T-helper 22 cell (primary cell): ENCODE data around the gene TMEM138.
"Not testable (repeated sequence)": the region's sequence is repeated elsewhere in the genome, so short reads cannot be mapped to it uniquely, and the experiment has no call there.

ENCODE experiments used
- DNase-seq: peaks from one replicate; pipeline ENCODE4 v3.0.0-alpha.2; 2020; ENCODE audit warnings: low read depth

TMEM138 gene

DNA sequence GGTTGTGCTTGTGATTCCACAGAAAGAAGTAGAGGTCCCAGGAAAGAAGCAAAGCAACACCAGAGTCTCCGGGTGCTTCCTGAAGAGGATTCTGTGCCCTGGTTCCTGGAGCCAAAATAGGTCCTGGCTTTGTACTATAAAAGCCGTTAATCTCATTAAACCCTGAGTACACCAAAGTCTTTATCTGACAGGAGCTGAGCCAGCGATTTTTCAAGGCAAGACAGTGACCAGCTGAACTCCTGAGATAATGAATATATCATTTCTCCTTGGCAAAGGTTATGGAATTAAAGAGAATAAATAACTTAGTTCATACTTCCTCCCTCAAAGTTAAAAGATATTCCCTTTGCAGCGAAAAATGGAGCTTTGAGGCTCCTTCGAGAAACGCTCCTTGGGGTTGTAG is 5.2 kb downstream of the TMEM138 start:
- no peak for DNase-seq

DNA sequence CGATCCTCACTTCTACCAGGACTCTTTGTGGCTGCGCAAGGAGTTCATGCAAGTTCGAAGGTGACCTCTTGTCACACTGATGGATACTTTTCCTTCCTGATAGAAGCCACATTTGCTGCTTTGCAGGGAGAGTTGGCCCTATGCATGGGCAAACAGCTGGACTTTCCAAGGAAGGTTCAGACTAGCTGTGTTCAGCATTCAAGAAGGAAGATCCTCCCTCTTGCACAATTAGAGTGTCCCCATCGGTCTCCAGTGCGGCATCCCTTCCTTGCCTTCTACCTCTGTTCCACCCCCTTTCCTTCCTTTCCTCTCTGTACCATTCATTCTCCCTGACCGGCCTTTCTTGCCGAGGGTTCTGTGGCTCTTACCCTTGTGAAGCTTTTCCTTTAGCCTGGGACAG is 6.5 kb downstream of the TMEM138 start:
- no peak for DNase-seq

DNA sequence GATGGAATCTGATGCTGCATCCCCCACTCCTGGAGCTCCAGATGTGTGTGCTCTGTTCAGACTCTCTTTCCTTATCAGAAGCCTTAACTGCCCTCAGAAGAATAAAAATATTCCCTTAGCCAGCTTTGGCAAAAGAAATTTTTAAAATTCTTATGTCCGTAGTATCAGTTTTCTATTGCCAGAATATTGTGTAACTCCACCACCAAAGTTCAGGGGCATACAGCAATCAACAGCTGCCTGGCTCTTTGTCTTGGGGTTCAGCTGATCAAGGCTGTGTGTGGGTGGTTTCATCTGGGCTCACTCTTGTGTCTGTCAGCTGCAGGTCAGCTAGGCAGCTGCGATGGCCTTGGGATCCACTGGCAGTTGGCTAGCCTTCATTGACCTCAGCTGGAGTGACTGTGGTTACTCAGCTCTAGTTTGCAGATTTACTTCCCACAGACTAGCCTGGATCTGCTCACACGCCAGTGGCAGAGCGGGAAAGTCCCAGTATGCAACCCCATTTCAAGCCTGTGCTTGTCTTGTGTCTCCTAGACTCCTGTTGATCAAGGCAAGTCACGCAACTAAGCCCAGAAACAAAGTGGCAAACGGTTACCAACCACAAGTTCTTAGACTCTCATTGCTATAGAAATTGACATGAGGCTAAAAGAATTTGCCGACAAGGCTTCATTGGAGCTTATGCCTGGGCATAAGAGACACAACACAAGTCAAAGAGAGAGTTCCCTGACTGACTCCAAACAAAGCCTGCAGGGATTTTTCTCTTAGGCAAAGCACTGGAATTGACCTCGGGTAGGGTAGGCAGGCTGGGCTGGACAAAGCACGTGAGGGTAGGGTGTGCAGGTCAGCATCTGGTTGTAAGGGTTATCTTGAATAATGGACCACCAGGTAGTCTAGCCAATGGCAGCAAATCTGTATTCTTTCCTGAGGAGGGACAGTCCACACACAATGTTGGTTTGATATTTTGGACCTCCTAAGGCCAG is 7.5 kb downstream of the TMEM138 start:
- no peak for DNase-seq

DNA sequence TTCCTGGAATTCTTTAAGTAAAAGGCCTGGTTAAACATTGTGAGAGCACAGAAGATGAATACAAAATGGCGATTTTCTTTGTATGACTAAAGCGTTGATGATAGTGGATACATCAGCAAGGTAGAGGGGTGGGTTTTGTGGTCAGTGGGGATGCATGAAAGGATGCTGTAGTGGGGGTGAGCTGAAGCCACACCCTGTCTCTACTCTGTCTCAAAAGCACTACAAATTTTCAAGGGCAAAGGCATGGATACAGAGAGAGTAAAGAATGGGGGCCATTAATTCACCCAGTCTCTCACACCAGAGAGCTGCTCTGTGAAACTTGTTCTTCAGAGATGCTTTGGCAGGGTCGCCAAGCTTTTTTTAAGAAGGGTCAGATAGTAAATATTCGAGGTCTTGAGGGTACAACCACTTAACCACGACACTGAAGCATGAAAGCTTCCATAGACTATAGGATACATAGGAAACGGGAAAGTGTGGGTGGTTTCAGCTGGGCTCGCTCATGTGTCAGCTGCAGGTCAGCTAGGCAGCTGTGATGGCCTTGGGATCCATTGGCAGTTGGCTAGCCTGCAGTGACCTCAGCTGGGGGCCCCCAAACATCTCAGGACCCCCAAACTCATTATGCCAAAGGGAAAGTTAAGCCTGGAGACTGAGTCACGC is 8.3 kb downstream of the TMEM138 start:
- no peak for DNase-seq

DNA sequence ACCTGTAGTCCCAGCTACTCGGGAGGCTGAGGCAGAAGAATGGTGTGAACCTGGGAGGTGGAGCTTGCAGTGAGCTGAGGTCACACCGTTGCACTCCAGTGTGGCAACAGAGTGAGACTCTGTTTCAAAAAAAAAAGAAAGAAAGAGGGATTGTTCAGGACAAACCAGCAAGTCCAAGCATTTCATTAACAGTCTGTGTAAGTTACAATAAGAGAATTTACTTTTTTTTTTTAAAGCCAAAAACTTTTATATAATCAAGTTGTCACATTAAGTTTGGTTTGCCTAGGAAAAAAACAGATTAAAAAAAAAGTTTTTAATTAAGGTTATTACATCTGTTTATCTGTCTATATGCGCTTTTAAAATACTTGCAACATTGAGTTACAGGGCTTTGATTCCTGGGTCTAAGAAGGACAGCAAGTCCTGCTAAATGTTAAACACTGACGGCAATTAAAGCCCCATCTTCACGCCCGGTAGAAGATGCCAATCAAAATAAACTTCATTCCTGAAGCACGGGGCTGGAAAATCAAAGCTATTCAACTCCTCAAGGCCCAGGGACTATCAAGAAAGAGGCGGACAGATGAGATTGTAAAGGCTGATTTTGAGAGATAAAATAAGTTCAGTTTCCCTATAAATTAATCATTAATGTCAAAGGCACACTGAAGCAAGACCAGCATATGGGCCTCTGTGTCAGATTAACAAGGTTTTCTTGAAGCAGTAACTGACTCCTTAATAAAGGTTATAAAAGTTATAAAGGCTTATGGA is 10.7 kb downstream of the TMEM138 start:
- no peak for DNase-seq

DNA sequence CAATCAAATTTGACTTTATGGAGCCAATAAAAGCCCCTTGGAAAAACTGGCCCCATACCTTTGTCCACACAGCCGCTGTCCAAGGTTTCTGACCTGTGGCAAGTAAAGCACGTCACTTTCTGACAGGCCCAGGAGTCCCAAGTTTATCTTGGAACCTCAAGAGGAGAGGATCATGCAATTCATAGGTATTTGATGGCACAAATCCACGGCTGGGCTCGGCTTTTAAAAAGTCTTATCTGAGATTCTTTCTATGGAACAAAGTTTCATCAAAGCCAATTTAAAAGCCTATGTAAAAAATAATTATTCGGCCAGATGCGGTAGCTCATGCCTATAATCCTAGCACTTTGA is 13.6 kb downstream of the TMEM138 start:
- no peak for DNase-seq

DNA sequence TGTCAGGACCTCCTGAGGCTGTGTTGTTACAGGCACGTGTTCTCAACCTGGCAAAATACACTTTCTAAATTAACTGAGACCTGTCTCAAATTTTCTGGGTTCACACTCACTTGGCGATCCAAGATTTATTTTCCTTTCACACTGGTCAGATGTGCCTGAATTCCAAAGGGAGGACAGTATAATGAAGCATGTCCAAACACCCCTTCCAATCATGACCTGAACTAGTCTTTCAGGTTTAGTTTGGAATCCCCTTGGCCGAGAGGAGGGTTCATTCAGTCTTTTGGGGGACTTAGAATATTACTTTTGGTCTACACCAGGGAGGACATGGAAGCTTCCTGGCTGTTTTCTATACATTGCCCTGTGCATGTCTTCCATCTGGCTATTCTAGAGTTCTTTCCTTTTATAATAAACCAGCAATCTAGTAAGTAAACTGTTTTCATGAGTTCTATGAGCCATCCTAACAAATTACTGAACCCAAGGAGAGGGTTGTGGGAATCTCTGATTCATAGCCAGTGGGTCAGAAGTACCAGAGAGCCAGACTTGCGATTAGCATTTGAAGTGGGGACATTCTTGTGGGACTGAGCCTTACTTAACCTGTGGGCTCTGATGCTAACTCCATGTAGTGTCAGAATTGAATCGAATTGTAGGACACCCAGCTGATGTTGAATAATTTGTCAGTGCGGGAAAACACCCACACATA is 15.4 kb downstream of the TMEM138 start:
- no peak for DNase-seq

DNA sequence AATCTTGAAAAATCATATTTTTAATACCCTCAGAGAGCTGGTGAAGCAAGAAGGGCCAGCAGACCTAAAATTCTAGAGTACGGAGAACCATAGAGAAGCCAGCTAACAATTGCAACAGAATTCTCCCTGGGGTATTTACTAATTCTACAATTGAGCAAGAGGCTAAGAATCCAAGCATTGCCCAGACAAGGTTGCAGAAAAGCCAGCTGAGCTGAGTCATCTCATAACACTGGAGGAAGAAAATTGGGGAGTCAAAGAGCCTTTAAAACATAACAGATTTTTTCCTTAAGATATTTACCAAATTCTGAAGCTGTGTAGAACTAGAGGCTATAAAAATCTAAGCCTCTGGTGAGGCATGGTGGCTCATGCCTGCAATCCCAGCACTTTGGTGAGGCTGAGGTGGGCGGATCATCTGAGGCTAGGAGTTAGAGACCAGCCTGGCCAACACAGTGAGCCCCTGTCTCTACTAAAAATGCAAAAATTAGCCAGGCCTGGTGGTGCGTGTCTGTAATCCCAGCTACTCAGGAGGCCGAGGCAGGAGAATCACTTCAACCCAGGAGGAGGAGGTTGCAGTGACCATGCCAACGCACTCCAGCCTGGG is 16.6 kb downstream of the TMEM138 start:
- DNase-seq, result no peak

DNA sequence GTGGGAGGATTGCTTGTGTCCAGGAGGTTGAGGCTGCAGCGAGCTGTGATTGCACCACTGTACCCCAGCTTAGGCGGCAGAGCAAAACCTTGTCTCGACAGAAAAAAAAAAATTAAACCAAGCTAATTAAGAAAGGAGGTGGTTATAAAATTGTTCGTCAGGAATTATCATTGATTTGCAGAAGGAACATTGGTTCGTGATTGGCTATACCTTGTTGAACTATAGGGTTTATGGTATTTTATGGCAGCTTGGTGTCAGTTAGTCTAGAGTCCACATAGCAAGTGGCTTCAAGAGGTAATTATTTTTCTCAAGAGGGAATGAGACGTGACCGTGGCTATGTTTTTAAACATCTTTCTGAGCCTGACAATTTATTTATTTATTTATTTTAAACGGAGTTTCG is 18.7 kb downstream of the TMEM138 start:
- no peak for DNase-seq

DNA sequence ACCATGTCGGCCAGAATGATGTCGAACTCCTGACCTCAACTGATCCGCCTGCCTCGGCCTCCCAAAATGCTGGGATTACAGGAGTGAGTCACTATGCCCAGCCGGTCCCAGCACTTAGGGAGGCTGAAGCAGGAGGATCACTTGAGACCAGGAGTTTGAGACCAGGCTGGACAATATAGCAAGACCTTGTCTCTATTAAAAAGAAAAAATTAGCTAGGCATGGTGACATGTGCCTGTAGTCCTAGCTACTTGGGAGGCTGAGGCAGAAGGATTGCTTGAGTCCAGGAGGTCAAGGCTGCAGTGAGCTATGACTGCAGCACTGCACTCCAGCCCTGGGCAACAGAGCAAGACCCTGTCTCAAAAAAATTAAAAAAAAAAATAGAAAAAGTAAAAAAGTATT is 21.7 kb downstream of the TMEM138 start:
- not testable (repeated sequence) for DNase-seq

DNA sequence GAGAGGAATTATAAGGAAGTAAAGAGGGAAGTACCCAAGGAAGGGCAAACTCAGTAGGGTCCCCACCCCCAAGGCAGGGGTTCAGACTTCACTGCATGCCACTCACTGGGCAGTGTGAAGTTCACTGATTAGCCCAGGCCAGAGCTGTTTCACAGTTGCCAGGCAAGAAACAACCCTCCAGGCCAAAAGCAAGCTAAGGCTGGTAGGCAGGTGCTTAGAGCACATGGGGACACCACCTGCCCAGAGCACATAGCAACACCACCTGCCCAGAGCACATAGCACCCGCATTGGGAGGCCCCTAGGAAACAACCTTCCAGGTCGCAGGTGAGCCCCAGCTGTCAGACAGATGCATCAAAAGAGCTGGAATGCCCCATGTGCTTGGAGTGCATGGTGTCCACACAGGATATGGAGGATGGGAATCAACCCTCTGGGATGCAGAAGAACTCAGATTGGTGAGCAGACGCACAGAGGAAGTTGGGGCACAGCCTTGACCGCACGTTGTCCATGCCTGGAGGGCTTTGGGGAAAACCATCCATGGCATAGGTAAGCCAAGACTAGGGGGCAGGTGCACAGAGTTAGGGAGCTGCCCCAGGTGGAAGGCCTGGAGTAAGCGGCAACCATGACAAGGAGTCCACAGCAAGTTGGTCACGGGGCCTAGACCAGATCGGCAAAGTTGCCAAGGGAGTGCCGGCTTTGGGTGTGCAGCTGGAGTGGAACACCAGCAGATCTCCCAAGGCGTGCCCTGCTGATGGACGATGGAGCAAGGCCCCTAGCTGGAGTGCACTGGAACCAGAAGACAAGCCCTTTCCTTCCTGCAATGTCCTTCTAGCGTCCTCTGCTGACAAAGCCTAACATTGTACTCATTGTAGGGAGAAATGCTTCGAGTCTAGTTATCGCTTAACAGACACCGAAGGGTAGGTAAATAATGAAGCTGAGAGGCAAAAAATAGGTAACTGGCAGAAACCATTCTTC is 22.4 kb downstream of the TMEM138 start:
- DNase-seq, result no peak

DNA sequence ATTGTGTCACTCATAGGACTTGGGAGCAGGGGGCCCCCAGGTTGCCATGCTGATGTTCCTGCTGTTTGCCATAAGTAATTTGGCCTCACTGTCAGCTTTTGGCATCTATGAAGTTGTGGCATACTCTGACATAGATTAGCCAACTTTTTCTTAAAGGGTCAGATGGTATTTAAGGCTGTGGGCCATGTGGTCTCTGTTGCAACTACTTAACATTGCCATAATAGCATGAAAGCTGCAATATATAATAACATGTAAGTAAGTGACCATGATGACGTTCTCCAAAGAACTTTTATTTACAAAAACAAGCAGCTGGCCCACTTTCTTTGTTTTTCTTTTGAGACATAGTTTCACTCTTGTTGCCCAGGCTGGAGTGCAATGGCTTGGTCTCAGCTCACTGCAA is 28.0 kb downstream of the TMEM138 start:
- no peak for DNase-seq

DNA sequence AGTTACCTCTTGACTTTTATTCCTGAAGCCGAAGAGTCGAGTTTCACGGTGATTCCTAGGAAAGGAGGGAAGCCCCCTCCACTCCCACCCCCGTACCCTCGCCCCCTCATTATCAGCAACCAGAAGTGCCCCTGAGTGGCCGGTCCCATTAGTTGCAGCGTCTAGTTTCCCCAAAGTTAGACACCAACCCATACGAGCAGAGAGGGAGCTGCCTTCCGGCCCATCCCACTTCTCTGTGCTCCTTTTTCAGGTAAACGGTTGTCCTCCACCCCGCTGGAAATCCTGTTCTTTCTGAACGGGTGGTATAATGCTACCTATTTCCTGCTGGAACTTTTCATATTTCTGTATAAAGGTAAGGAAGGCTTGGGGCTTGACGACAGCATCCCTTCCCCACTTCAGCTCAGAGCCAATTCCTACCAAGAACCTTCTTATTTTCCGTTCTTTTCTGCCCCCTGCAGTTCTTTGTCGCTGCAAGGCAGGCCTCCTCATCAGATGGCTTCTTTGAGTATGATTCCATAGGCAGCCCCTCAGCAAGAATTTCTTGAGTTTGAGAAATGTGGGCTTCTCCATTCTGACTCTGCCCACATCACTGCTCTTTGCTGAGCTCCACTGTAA is 30.9 kb downstream of the TMEM138 start:
- no peak for DNase-seq

DNA sequence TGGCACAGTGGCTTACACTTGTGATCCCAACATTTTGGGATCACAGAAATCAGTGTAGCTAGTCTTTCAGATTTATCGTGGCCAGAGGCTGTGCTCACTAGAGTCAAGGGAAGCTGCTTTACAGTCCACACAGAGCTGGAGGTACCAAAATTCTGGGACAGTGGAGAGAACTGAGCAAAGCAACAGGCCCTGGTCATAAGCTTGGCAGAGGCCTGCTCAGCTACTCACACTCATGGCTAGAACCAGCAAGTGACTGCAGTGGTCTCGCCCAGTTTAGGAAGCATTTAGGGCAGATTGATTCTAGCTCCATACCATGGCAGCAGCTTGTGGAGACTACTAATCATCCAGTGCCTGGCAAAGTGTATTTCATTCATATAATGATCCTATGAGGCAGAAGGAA is 39.0 kb downstream of the TMEM138 start:
- DNase-seq, result no peak

DNA sequence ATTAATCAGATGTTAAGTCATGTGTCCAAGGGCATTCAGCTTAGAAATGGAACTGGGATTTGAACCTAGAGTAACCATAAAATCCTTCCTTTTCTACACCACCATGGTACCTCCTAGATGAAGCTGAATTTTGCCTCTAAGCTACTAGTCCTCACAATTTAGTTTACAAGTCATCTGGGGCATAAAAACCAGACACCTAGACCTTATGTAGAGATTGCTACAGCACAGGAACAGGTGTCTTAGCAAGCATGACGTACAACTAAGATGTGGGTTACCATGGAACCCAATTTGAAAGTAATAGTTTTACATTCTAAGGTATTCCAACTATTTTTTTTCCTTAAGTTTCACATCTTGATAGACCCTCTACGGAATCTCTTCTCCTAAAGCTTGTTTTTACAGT is 39.4 kb downstream of the TMEM138 start:
- no peak for DNase-seq

DNA sequence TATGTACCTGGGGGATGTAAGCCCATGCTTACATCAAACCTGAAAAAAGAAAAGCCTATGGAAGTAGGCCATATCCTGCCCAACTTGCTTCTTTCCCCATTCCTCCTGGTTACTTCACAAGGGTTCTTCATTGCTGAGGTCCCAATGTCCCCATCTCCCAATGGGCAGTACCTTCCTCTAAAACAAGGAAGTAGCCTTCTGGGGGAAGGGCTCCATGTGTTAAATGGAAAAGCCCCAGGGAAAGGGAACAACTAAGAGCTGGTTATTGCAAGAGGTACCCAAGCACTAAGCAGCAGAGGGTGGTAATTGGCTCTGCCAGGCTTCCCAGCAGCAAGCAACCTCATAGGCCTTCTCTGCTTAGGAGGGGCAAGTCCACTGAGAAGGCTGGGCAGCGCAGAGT is 41.5 kb downstream of the TMEM138 start:
- DNase-seq, result no peak

DNA sequence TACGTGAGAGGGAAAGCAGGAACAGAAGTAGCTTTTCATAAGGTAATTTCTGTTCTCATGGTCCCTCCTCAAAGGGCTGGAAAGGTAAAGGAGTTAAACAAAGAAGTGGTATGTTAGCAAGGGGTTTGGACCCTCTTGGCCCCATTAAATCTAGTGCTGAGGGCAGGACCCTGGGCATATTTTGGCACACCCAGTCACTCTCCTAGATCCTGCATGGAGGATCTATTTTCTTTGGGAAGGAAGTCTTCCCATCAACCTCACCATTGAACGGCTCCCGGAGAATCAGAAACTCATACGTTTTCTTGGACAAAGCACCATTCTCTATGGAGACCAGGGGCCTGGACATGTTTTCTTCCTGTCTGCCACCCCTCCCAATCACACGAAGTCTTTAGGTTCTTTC is 41.9 kb downstream of the TMEM138 start:
- no peak for DNase-seq

DNA sequence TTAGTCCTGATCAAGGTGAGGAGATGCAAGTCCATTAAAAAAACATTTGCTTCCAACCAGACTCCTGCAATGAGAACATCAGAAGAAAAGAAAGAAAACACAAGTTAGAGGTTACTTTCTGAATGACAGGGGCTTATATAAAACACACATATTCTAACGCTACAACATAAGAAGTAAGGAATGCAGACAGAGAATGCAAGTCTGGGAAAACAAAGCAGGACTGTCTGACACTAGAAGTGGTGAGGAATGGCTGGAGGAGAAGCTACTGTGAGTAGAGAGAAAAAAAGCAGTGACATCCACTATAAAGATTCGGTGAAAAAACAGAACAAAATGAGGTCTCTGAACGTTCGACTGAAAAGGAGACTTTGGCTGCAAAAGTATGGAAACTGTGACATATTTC is 42.5 kb downstream of the TMEM138 start:
- DNase-seq, result no peak

DNA sequence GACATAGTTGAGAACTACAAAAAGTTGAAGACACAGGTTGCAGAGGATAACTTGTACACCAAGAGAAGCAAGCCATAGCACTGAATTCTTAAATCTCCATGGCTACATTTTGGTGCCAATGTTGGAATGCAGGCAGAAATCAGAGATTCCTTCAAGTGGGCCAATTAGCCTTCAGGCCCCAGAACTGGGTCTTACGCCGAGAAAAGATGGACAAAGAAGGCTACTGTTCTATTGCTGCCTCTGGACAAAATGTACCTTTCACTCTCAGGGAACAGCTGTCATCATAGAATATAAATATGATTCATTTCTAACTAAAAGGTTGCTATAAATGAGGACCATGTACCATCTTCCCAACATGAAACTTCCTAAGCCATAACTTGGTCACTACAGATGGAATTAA is 43.9 kb downstream of the TMEM138 start:
- no peak for DNase-seq
